H1 (cell line): ENCODE measurements around the gene P3R3URF. TPM values are rescaled to one million over a fixed set of nuclear protein-coding genes. Genes with fewer than 3 reads are reported as not detected.

ENCODE experiments used
- BRCA1 ChIP-seq: IDR thresholded peaks from 2 replicates; pipeline ENCODE4 v1.6.1; 2012; ENCODE audit warnings: low read depth, low read length, improper control_type of control experiment
- polyA plus RNA-seq, 7 experiments: library from polyadenylated mRNA; depleted of rRNA in 3 of 7; stranded (reverse) in 5 of 7; unstranded in 2 of 7; fragments of >200 nt in 5 of 7; fragments of 200-250 nt in 2 of 7; gene quantifications; 1 replicate in 5 of 7; 2 replicates in 1 of 7; 4 replicates in 1 of 7; pipeline versions ENCODE4 v1.2.1 to v1.2.3, GENCODE V29; 2011 to 2013; ENCODE audit warnings: missing spikeins in 2 of 7, mixed read lengths in 2 of 7
- total RNA-seq: library from RNA; stranded (reverse); fragmentation: NEBNext Ultra II Directional; extraction: Animal tissue kit (Norgen Biotek cat#: 25700); gene quantifications from 2 replicates; pipeline ENCODE4 v1.2.1, GENCODE V29; 2021
- TF ChIP-seq, protein P1 (sequence below): fragments of 300-600 bp; sonication (generic); IDR thresholded peaks from 2 replicates; pipeline ENCODE4 v1.7.1; 2012; ENCODE audit warnings: low read length, moderate library complexity, mild to moderate bottlenecking, inconsistent platforms; ENCODE audit not compliant: insufficient replicate concordance

The P3R3URF gene
- total and polyA plus RNA-seq, 2 of the 8 experiments (the other 6 are each of a cell fraction or from before 2014, with no cell fraction given), result not detected

DNA sequence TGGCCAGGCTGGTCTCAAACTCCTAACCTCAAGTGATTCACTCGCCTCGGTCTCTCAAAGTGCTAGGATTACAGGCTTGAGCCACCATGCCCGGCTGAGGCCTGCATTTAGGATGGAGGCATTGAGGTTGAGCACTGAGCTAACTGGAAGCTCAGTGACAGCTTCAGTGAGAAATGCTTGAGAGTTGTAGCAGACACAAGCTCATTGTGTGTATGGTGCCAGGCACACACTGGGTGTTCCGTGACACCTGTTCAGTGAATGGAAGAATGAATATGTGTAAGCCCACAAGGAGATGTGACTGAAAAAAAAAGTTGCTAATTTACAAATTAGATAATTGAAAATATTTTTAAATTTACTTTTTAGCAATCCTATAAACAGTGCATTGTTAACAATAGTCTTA lies 48.7 kb upstream of the P3R3URF start (continued):
- TF ChIP-seq, protein P1, sequence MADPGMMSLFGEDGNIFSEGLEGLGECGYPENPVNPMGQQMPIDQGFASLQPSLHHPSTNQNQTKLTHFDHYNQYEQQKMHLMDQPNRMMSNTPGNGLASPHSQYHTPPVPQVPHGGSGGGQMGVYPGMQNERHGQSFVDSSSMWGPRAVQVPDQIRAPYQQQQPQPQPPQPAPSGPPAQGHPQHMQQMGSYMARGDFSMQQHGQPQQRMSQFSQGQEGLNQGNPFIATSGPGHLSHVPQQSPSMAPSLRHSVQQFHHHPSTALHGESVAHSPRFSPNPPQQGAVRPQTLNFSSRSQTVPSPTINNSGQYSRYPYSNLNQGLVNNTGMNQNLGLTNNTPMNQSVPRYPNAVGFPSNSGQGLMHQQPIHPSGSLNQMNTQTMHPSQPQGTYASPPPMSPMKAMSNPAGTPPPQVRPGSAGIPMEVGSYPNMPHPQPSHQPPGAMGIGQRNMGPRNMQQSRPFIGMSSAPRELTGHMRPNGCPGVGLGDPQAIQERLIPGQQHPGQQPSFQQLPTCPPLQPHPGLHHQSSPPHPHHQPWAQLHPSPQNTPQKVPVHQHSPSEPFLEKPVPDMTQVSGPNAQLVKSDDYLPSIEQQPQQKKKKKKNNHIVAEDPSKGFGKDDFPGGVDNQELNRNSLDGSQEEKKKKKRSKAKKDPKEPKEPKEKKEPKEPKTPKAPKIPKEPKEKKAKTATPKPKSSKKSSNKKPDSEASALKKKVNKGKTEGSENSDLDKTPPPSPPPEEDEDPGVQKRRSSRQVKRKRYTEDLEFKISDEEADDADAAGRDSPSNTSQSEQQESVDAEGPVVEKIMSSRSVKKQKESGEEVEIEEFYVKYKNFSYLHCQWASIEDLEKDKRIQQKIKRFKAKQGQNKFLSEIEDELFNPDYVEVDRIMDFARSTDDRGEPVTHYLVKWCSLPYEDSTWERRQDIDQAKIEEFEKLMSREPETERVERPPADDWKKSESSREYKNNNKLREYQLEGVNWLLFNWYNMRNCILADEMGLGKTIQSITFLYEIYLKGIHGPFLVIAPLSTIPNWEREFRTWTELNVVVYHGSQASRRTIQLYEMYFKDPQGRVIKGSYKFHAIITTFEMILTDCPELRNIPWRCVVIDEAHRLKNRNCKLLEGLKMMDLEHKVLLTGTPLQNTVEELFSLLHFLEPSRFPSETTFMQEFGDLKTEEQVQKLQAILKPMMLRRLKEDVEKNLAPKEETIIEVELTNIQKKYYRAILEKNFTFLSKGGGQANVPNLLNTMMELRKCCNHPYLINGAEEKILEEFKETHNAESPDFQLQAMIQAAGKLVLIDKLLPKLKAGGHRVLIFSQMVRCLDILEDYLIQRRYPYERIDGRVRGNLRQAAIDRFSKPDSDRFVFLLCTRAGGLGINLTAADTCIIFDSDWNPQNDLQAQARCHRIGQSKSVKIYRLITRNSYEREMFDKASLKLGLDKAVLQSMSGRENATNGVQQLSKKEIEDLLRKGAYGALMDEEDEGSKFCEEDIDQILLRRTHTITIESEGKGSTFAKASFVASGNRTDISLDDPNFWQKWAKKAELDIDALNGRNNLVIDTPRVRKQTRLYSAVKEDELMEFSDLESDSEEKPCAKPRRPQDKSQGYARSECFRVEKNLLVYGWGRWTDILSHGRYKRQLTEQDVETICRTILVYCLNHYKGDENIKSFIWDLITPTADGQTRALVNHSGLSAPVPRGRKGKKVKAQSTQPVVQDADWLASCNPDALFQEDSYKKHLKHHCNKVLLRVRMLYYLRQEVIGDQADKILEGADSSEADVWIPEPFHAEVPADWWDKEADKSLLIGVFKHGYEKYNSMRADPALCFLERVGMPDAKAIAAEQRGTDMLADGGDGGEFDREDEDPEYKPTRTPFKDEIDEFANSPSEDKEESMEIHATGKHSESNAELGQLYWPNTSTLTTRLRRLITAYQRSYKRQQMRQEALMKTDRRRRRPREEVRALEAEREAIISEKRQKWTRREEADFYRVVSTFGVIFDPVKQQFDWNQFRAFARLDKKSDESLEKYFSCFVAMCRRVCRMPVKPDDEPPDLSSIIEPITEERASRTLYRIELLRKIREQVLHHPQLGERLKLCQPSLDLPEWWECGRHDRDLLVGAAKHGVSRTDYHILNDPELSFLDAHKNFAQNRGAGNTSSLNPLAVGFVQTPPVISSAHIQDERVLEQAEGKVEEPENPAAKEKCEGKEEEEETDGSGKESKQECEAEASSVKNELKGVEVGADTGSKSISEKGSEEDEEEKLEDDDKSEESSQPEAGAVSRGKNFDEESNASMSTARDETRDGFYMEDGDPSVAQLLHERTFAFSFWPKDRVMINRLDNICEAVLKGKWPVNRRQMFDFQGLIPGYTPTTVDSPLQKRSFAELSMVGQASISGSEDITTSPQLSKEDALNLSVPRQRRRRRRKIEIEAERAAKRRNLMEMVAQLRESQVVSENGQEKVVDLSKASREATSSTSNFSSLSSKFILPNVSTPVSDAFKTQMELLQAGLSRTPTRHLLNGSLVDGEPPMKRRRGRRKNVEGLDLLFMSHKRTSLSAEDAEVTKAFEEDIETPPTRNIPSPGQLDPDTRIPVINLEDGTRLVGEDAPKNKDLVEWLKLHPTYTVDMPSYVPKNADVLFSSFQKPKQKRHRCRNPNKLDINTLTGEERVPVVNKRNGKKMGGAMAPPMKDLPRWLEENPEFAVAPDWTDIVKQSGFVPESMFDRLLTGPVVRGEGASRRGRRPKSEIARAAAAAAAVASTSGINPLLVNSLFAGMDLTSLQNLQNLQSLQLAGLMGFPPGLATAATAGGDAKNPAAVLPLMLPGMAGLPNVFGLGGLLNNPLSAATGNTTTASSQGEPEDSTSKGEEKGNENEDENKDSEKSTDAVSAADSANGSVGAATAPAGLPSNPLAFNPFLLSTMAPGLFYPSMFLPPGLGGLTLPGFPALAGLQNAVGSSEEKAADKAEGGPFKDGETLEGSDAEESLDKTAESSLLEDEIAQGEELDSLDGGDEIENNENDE, result no peak
- TF ChIP-seq BRCA1, result no peak
